Astrocyte of the hippocampus (primary cell): ENCODE results near the gene PPHLN1.

Source experiments
- DNase-seq: peaks from one replicate; pipeline ENCODE4 v3.0.0; 2011; ENCODE audit warnings: low read depth, low spot score

Gene PPHLN1

GRCh38 chr12:42482041-42482747 is 156.2 kb downstream of the PPHLN1 start:
- peak; percentile 56 for DNase-seq

- DNase-seq, result peak; percentile 93
Measured at GRCh38 chr12:42482748-42483520, 157.0 kb downstream of the PPHLN1 start.

DNA sequence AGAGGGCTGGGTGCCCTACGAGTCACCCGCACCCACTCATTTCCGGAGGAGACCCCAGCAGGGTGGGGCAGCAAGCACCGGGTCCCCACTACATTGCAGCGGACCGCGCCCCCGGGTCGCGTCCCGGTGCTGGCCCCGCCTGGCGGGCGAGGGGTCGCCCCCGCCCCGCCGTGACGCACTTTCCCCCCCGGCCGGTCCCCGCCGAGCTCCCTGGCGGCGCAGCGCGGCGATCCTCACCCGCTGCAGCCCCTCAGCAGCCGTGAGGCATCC is 157.5 kb downstream of the PPHLN1 start:
- peak; percentile 77 for DNase-seq

DNA sequence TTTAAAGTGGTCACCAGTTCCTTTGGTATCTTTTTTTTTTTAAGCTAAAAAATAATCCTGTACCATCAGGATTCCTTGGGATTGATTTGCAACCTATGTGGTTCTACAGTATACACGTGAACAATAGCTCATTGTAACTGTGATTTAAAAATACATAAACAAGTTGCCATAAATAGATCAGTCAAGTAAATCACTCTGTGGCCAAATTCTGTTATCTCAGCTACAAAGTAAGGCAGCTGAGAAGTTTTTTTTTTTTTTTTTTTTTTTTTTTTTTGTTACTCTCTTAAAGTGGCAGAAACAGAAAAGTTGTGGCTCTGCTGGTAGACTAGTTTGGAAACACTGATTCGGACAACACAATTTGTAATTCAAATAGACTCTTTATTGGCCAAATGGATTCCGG is 159.0 kb downstream of the PPHLN1 start:
- no peak for DNase-seq

GRCh38 chr12:42485823-42486222 is 159.9 kb downstream of the PPHLN1 start:
- DNase-seq, result no peak

- no peak for DNase-seq
Measured at GRCh38 chr12:42486407-42486806, 160.4 kb downstream of the PPHLN1 start.

DNA sequence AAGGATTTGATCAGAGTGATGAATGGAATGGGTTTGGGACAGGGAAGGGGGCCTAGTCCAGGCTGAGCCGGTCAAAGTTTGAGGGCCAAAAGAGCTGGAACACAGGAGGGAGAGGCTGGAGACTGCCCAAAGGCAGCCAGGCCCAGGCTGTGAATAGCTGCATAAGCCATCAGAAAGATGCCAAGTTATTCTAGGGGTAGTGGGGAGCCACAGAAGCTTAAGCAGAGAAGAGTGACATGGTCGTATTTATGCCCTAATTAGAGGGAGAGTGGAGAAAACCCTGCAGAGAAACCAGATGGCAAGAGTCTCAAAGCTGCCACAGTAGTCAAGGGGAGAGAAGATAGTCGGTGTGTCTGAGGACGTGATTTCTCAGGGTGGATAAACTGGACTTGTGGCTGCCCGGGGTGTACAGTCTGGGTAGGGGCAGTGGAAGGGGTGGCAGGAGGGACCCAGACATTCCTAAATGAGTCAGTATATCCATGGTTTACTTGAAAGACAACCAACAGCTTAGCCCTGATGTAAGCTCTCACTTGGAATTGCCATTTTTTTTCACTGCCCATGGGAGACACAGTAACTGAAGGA is 164.4 kb downstream of the PPHLN1 start:
- DNase-seq, result no peak
